ENCODE results near the gene HOXD1.

DNA sequence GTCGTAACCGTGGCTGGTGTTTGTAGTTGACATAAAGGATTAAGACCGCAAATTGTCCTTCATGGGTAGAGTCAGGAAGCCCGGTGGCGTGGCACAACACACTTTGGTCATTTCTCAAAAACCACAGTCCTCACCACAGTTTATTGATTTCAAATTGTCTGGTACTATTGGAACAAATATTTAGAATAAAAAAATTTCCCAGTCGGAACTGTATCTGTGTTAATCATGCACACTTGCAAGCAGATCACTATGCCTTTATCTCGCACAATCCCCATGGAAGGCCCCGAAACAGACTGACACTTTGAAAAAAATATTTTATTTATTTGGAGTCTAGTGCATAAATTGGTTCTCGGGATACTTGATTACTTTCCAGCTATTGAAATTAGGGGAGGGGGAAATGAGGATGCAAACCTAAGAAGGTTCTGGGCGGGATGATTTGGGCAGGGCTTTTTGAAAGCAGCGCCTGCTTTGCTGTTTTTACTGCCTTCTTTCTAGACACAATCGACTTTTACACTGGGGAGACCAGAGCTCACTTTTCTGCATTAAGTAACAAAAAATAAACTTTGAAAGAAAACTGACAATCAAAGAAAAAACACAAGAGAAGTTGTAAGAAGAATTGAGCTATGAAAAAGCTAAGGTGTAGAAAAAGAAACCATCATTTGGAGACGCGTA is 15.4 kb upstream of the HOXD1 start:
- TF ChIP-seq, protein P1, sequence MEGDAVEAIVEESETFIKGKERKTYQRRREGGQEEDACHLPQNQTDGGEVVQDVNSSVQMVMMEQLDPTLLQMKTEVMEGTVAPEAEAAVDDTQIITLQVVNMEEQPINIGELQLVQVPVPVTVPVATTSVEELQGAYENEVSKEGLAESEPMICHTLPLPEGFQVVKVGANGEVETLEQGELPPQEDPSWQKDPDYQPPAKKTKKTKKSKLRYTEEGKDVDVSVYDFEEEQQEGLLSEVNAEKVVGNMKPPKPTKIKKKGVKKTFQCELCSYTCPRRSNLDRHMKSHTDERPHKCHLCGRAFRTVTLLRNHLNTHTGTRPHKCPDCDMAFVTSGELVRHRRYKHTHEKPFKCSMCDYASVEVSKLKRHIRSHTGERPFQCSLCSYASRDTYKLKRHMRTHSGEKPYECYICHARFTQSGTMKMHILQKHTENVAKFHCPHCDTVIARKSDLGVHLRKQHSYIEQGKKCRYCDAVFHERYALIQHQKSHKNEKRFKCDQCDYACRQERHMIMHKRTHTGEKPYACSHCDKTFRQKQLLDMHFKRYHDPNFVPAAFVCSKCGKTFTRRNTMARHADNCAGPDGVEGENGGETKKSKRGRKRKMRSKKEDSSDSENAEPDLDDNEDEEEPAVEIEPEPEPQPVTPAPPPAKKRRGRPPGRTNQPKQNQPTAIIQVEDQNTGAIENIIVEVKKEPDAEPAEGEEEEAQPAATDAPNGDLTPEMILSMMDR (IDR thresholded peaks at IDR 0.05; ENCODE audit: extremely low read depth in 1 of 2, insufficient read depth in 1 of 2, low read depth in 1 of 2, low read length in 2 of 2) = no peak
- no peak for TF ChIP-seq POLR2A (IDR thresholded peaks at IDR 0.05; ENCODE audit: low read depth, low read length)
- no peak for TF ChIP-seq POLR2AphosphoS5 (IDR thresholded peaks at IDR 0.05; ENCODE audit: insufficient read depth, low read depth, low read length)
- no peak for TF ChIP-seq EZH2 (IDR thresholded peaks at IDR 0.05; ENCODE audit: borderline replicate concordance, low read depth, low read length, severe bottlenecking)
- TF ChIP-seq, protein P2, sequence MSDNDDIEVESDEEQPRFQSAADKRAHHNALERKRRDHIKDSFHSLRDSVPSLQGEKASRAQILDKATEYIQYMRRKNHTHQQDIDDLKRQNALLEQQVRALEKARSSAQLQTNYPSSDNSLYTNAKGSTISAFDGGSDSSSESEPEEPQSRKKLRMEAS (IDR thresholded peaks at IDR 0.05; ENCODE audit: insufficient read depth, insufficient read length) = no peak
- no peak for TF ChIP-seq FOS (IDR thresholded peaks at IDR 0.05; ENCODE audit: borderline replicate concordance, insufficient read depth, low read length)
- no peak for TF ChIP-seq MYC (IDR thresholded peaks at IDR 0.05; ENCODE audit: low read depth, low read length)

Measured in endothelial cell of umbilical vein (primary cell).